GM21825 (cell line): ENCODE data around the gene SRP68.
"Not testable (repeated sequence)": the region's sequence is repeated elsewhere in the genome, so short reads cannot be mapped to it uniquely, and the experiment has no call there.

ENCODE experiments used
- ATAC-seq: cut with Tn5 transposase; IDR thresholded peaks from one replicate; pipeline ENCODE4 v1.9.1; 2021; ENCODE audit warnings: mild to moderate bottlenecking, moderate library complexity; ENCODE audit not compliant: unreplicated experiment

The SRP68 gene

DNA sequence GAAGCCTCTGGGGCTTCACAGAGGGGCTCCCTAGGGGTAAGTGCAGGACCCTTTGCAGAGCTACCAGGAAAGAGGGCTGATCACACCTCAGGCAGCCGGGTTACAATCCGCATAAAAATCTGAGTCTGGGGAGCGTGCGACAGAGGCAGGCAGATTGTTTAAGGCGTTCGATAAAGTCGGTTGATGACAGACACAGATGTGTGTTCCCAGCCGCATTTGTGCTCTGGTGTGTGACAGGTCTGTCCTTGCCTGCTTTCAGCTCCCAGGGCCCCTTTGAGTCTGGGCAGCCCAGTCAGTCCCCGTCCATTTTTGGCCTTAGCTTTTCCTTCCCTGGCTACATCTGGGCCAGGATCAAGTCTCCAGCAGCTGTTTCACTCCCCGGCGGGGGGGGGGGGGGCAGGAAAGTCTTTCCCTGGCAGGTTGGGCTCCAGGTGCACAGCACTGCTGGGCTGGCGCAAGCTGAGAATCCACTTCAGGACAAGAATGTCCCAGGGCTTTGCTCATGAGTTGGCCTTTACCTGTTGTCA lies 5.3 kb upstream of the SRP68 start:
- no peak for ATAC-seq

DNA sequence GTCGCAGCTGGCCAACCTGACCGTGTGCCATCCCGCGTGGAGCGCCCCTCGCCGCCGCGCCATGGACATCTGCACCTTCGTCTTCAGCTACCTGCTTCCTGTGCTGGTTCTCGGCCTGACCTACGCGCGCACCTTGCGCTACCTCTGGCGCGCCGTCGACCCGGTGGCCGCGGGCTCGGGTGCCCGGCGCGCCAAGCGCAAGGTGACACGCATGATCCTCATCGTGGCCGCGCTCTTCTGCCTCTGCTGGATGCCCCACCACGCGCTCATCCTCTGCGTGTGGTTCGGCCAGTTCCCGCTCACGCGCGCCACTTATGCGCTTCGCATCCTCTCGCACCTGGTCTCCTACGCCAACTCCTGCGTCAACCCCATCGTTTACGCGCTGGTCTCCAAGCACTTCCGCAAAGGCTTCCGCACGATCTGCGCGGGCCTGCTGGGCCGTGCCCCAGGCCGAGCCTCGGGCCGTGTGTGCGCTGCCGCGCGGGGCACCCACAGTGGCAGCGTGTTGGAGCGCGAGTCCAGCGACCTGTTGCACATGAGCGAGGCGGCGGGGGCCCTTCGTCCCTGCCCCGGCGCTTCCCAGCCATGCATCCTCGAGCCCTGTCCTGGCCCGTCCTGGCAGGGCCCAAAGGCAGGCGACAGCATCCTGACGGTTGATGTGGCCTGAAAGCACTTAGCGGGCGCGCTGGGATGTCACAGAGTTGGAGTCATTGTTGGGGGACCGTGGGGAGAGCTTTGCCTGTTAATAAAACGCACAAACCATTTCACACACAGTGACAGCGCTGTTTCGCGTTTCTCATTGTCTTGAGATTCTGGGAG lies 4.7 kb upstream of the SRP68 start:
- ATAC-seq: no peak

- no peak for ATAC-seq
Measured at GRCh38 chr17:76076146-76076764, 3.9 kb upstream of the SRP68 start.

GRCh38 chr17:76075364-76076145 lies 3.2 kb upstream of the SRP68 start:
- ATAC-seq: no peak

- no peak for ATAC-seq
Measured at GRCh38 chr17:76074390-76075363, 2.4 kb upstream of the SRP68 start, which contains the start of gene GALR2. TSS of gene GALR2 (plus strand) at chr17:76074781. CDS start at chr17:76074884, 103 bp downstream.

GRCh38 chr17:76071531-76072147 lies 678 bp downstream of the SRP68 start:
- ATAC-seq: no peak

GRCh38 chr17:76065775-76066174 lies 6.5 kb downstream of the SRP68 start:
- ATAC-seq: no peak

GRCh38 chr17:76063875-76064546 lies 8.3 kb downstream of the SRP68 start:
- no peak for ATAC-seq

GRCh38 chr17:76058264-76058663 lies 14.1 kb downstream of the SRP68 start:
- not testable (repeated sequence) for ATAC-seq

GRCh38 chr17:76056882-76057281 lies 15.4 kb downstream of the SRP68 start:
- ATAC-seq: no peak

GRCh38 chr17:76054112-76054476 lies 18.2 kb downstream of the SRP68 start:
- ATAC-seq: no peak

GRCh38 chr17:76053246-76054111 lies 18.8 kb downstream of the SRP68 start:
- no peak for ATAC-seq

- no peak for ATAC-seq
Measured at GRCh38 chr17:76051561-76051960, 20.8 kb downstream of the SRP68 start.

DNA sequence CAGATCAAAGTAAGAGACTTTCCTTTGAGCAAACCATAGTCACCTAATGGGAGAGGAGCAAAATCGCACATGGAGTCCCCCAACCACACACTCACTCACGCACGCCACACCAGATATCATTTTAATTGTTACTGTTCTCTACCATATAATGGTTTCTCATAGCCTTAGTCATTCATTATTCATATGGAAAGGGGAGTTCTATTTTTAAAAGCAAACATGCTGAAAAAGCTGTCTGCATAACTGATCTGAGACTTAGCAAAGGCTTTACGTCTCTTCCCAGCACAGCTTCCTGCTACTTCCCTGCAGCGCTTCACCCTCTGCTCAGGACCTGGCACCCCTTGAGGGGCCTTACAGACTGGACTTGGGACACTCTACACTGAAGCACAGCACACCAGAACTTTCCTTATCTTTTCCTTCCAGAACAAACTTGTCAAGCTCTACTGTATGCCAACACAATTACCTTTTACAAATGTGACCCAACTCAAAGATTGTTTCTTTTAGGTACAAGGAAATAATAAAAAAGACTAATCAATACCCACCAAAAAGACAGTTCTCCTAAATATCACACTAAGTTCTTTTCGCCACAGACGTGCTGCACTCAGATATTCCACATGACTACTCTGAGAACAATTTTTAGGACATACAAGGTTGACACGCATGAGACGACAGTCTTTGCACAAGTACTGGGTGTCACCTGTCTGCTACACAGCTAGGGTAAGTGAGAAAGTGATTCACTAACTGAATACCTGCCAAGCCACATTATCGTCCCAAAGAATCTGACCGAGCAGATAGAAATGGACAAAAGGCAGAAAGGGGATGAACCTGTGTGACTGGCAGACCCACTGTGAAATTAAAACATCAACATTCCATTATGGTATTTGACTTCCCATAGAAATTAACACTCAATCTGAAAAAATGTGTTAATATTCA lies 21.5 kb downstream of the SRP68 start:
- no peak for ATAC-seq

DNA sequence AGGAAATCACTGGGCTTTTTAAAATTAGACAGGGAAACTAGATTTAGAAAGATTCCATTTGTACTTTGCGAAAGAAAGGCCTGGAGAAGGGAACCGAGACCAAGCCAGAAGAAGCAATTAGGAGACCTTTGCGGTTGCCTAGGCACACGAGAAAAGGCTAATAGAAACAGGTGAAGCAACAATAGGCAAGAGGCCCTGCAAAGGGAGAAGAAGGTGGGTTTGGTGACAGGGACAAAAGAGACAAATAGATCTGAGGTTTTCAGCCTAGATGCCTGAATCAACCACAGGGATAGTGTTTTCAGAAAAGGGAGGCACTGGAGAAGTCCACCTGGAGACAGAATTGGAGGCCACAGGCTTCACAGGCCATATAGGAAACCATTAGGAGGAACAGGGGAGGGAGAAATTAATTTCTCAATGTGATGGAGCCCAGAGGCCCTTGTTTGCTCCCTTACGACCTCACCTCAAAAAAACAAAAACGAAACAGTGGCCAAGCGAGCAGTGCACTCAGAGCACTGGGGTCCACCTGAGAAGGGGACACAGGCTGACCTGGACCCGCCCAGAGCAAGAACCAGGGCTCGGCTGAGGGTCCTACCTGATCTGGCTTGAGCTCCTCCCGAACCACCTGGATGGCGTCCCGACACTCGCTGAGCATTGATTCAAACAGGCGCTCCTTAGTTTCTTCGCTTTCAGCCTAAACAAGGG lies 22.3 kb downstream of the SRP68 start:
- ATAC-seq: no peak

GRCh38 chr17:76049239-76049638 lies 23.1 kb downstream of the SRP68 start:
- ATAC-seq: no peak

DNA sequence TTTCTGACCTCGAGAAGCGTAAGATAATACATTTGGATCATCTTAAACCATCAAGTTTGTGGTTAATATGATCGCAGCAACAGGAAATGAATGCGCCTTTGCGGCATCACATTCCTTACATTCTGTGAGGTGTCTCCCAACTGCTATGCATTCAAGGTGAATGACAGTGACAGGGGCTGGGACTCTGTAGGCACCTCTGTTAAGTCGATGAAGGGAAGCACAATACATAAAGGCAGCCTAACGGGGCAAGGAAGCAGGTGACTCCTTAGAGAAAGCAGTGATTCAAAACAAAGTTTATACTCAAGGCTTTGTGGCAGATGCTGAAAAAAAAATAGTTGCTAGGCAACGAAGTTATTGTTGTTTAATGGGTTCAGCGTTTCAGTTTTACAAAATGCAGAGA lies 23.6 kb downstream of the SRP68 start:
- no peak for ATAC-seq
